Stimulated activated naive CD8-positive, alpha-beta T cell treated with anti-CD3 and anti-CD28 coated beads, Interleukin-15, Interleukin-2, amounts not matched to agents 100 ng/mL and 50 ng/mL, for 24 hours (primary cell): Measurements from ENCODE around the gene FAM120C.

ENCODE experiments used
- H3K27ac Mint-ChIP-seq: one replicate; pipeline ENCODE4 v1.8.0; 2021; ENCODE audit warnings: mild to moderate bottlenecking, mixed read lengths
- H3K27me3 Mint-ChIP-seq: one replicate; pipeline ENCODE4 v1.8.0; 2021; ENCODE audit warnings: mixed read lengths
- H3K36me3 Mint-ChIP-seq: one replicate; pipeline ENCODE4 v1.8.0; 2021; ENCODE audit warnings: low read depth, mixed read lengths
- H3K4me1 Mint-ChIP-seq: one replicate; pipeline ENCODE4 v1.8.0; 2021; ENCODE audit warnings: low read depth, mixed read lengths
- H3K4me3 Mint-ChIP-seq: one replicate; pipeline ENCODE4 v1.8.0; 2021; ENCODE audit warnings: mild to moderate bottlenecking, mixed read lengths
- H3K9me3 Mint-ChIP-seq: one replicate; pipeline ENCODE4 v1.8.0; 2021; ENCODE audit warnings: mixed read lengths

The FAM120C gene, protein sequence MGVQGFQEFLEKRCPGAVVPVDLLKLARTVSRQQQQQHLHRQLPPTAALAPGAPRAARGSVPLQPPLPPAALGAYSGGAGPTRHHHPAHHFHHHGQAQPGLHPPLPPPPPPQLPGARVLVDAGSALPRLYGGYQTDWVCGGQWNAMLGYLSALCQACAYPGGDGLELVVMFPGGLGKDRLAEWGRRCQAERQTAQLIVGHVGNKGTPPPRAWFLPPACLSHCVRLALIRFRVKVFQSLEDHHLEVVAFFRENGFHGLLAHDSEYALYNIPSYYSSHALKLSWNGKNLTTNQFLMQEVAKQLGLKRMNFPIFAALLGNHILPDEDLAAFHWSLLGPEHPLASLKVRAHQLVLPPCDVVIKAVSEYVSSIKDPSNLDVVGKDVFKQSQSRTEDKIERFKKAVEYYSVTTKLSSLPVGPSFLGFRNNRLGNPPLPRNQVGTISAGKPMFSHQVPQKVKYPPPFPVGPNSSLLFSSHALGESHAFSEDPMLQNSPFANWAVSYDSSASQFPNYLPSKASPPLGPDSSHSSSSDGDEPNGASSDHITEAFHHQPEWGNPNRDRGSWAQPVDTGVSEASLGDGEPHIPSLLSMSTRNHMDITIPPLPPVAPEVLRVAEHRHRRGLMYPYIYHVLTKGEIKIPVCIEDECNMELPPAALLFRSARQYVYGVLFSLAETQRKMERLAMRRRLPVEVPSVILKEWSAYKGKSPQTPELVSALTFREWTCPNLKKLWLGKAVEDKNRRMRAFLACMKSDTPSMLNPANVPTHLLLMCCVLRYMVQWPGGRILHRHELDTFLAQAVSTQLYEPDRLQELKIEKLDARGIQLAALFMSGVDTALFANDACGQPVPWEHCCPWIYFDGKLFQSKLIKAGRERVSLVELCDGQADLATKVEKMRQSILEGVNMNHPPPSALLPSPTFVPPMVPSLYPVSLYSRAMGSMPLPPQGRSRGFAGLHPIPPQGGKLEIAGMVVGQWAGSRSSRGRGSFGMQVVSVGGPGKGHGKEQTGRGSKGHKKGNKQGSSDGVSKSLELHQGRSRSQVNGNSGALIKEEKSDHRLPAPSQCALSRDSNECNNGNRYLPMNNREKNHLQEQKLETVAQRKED

DNA sequence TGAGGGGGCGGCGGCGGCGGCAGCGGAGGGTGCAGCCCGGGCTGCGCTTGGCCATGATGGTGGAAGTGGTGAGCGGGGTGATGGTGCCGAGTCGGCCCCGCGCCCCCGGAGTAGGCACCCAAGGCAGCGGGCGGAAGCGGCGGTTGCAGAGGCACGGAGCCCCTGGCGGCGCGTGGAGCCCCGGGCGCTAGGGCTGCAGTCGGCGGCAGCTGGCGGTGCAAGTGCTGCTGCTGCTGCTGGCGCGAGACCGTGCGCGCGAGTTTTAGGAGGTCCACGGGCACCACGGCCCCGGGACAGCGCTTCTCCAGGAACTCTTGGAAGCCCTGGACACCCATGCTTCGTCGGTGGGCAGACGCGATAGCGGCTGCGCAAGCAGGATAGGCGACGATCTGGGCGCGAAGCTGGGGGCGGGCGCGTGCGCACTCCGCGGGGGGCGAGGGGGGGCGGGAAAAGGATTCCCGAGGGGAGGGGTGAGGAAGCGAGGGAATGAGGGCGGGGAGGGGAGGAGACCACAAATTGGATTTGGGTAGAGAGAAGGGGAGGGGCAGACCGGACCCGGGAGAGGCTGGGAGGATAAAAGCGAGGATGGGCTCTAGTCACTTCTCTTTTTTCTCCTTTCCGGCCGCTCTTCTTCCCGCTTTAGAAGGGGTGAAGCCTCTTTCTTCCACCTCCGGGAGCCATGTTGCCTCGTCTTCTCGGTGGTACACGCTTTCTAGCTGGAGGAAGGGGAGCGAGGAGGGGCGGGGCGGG, at the start of gene FAM120C:
FAM120C (minus strand) TSS at position 391 of the 750 bp plus-strand sequence; CDS start at position 335, 56 bp downstream.
- no peaks in the 10 kb centered on the region for H3K27me3 Mint-ChIP-seq
- peaks cover 34% of the 10 kb centered on the region for H3K36me3 Mint-ChIP-seq
- H3K9me3 Mint-ChIP-seq: no peaks in the 10 kb centered on the region
- peaks cover 40% of the 10 kb centered on the region for H3K4me1 Mint-ChIP-seq
- H3K4me3 Mint-ChIP-seq: peak within 1 kb of the TSS; percentile 94
- peak within 1 kb of the TSS; percentile 90 for H3K27ac Mint-ChIP-seq

- Mint-ChIP-seq H3K36me3 (no peaks in the 10 kb centered on the region), H3K4me3 (no peak overlapping the region), H3K27me3 (no peaks in the 10 kb centered on the region), H3K27ac (no peak overlapping the region), H3K9me3 (no peaks in the 10 kb centered on the region), H3K4me1 (no peaks in the 10 kb centered on the region)
These were observed 47.5 kb upstream of the FAM120C start for GRCh38 chrX:54230435-54231148.

DNA sequence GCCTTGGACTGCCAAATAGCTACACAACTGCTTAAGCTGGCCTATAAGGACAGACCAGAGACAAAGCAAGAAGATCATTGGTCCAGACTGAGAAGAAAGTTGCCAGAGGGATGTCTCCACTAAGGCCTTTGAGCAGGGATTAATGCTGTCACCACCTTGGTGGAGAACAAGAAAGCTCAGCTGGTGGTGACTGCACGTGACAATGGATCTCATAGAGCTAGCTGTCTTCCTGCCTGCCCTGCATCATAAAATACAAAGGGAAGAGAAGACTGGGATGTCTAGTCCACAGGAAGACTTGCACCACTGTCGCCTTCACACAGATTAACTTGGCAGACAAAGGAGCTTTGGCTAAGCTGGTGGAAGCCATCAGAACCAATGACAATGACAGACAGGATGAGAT, 40.5 kb upstream of the FAM120C start:
- no peaks in the 10 kb centered on the region for H3K4me1 Mint-ChIP-seq
- H3K27ac Mint-ChIP-seq: no peak overlapping the region
- no peaks in the 10 kb centered on the region for H3K36me3 Mint-ChIP-seq
- no peaks in the 10 kb centered on the region for H3K9me3 Mint-ChIP-seq
- H3K27me3 Mint-ChIP-seq: no peaks in the 10 kb centered on the region
- H3K4me3 Mint-ChIP-seq: no peak overlapping the region

GRCh38 chrX:54213603-54214002, 30.5 kb upstream of the FAM120C start:
- no peaks in the 10 kb centered on the region for H3K27me3 Mint-ChIP-seq
- no peaks in the 10 kb centered on the region for H3K9me3 Mint-ChIP-seq
- H3K4me1 Mint-ChIP-seq: no peaks in the 10 kb centered on the region
- H3K27ac Mint-ChIP-seq: no peak overlapping the region
- H3K36me3 Mint-ChIP-seq: no peaks in the 10 kb centered on the region
- H3K4me3 Mint-ChIP-seq: no peak overlapping the region

DNA sequence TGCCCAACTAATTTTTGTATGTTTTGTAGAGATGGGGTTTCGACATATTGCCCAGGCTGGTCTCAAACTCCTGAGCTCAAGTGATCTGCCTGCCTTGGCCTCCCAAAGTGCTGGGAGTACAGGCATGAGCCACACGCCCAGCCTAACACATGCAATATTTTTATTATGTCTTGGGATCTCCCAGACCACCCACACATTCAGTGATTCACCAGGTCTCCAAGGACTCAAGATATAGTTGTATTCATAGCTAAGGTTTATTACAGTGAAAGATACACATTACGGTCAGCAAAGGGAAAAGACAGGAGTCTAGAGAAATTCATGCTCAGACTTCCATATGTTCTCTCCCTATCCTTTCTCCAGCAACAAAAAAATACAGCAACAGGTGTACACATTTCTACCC, 25.5 kb upstream of the FAM120C start:
- H3K27ac Mint-ChIP-seq: no peak overlapping the region
- H3K27me3 Mint-ChIP-seq: peaks cover 10% of the 10 kb centered on the region

DNA sequence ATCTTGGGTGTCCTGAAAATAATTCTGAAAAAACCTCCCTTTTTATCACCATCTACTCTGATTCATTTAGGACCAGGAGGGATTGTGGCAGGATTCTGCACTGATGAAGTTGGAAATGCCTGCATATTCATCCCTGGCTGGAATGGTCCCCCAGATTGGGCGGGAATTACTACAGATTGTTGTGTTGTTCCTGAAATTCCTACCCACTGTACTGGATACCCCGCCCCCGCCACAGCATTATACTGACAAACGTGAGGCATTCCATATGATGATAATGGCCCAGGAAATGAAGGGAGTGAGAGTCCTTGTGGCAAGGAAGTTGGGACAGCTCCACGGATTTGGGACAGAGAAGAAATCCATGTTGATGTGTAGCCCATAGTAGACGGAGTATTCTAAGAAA, 15.2 kb upstream of the FAM120C start:
- Mint-ChIP-seq H3K27ac (no peak overlapping the region), H3K36me3 (no peaks in the 10 kb centered on the region), H3K9me3 (no peaks in the 10 kb centered on the region), H3K4me3 (no peak overlapping the region), H3K27me3 (peaks cover 7% of the 10 kb centered on the region), H3K4me1 (no peaks in the 10 kb centered on the region)

More for the DNA sequence above, 25.5 kb upstream of the FAM120C start:
- Mint-ChIP-seq H3K9me3 (no peaks in the 10 kb centered on the region), H3K4me1 (no peaks in the 10 kb centered on the region), H3K36me3 (no peaks in the 10 kb centered on the region), H3K4me3 (no peak overlapping the region)

GRCh38 chrX:54194982-54195588, 12.0 kb upstream of the FAM120C start:
- Mint-ChIP-seq H3K27ac (no peak overlapping the region), H3K4me3 (no peak overlapping the region)

GRCh38 chrX:54193085-54193821, 10.2 kb upstream of the FAM120C start:
- Mint-ChIP-seq H3K36me3 (peaks cover 3% of the 10 kb centered on the region), H3K4me3 (no peak overlapping the region), H3K9me3 (no peaks in the 10 kb centered on the region), H3K27ac (no peak overlapping the region), H3K4me1 (no peaks in the 10 kb centered on the region), H3K27me3 (no peaks in the 10 kb centered on the region)

More at GRCh38 chrX:54194982-54195588, 12.0 kb upstream of the FAM120C start:
- Mint-ChIP-seq H3K36me3 (peaks cover 3% of the 10 kb centered on the region), H3K4me1 (no peaks in the 10 kb centered on the region), H3K27me3 (peaks cover 4% of the 10 kb centered on the region), H3K9me3 (no peaks in the 10 kb centered on the region)

- Mint-ChIP-seq H3K36me3 (peaks cover 27% of the 10 kb centered on the region), H3K27me3 (no peaks in the 10 kb centered on the region), H3K27ac (no peak overlapping the region), H3K4me1 (peaks cover 28% of the 10 kb centered on the region), H3K4me3 (no peak overlapping the region), H3K9me3 (no peaks in the 10 kb centered on the region)
These were observed 1.4 kb upstream of the FAM120C start for GRCh38 chrX:54184474-54184873.

DNA sequence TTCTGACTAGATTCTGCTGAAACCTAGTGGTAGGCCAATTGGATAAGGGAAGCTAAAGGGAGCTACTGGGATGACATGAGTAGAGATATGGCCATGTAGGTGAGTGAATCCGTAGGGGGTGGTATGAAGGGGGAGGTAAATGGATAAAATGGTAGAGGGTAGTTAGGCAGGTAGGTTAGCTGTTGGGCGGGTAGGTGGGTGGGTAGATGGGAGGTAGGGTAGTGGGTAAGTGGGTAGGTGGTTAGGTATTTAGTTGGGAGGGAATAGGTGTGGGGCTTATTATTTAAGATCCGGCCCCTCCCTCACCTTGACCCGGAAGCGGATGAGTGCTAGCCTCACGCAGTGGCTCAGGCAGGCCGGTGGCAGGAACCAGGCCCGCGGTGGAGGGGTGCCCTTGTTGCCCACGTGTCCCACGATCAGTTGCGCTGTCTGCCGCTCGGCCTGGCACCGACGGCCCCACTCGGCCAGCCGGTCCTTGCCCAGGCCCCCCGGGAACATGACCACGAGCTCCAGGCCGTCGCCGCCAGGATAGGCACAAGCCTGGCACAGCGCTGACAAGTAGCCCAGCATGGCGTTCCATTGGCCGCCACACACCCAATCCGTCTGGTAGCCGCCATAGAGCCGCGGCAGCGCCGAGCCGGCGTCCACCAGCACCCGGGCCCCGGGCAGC, 725 bp downstream of the FAM120C start:
- Mint-ChIP-seq H3K9me3 (no peaks in the 10 kb centered on the region), H3K4me3 (peak overlapping the region; percentile 94), H3K36me3 (peaks cover 41% of the 10 kb centered on the region), H3K27ac (peak overlapping the region; percentile 85), H3K4me1 (peaks cover 47% of the 10 kb centered on the region), H3K27me3 (no peaks in the 10 kb centered on the region)

- Mint-ChIP-seq H3K4me3 (peak overlapping the region; percentile 94), H3K27me3 (no peaks in the 10 kb centered on the region), H3K27ac (peak overlapping the region; percentile 85), H3K9me3 (no peaks in the 10 kb centered on the region), H3K36me3 (peaks cover 50% of the 10 kb centered on the region), H3K4me1 (peaks cover 56% of the 10 kb centered on the region)
These were observed 1.7 kb downstream of the FAM120C start for GRCh38 chrX:54181202-54181953.

DNA sequence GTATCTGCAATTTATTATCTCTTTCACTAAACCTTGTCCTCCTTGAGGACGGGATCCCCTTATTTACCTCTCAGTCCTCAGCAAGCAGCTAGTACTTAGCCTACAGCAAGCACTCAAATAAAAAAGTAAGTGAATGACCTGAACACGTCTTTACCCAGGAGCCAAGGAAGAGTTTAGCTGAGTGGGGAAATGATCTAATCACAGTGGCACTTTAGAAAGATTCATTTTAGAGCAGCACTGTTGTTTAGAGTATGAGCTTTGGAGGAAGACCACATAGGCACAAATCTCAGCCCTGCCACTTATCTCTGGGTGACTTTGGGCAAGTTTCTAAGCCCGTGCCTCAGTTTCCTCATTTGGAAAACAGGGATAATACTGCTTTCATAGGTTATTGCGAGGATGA, 2.7 kb downstream of the FAM120C start:
- Mint-ChIP-seq H3K4me3 (peak overlapping the region; percentile 94), H3K27ac (peak overlapping the region; percentile 22), H3K4me1 (peaks cover 56% of the 10 kb centered on the region), H3K36me3 (peaks cover 50% of the 10 kb centered on the region), H3K27me3 (no peaks in the 10 kb centered on the region), H3K9me3 (no peaks in the 10 kb centered on the region)
